Tibial nerve (tissue), 4 donors: Measurements from ENCODE around the gene NACC1. TPM values are rescaled to one million over a fixed set of nuclear protein-coding genes. Genes with fewer than 3 reads are reported as not detected.

Experiments
- DNase-seq, 2 donors: peaks; one replicate each; pipeline ENCODE4 v3.0.0-alpha.2; 2019; ENCODE audit warnings: low spot score in 2 of 2
- H3K27ac ChIP-seq, 4 donors: fragments of 200-600 bp; sonication (generic) in 3 of 4; one replicate each; pipeline ENCODE4 v1.5.1; 2017 to 2019; ENCODE audit warnings: mild to moderate bottlenecking in 1 of 4
- H3K27me3 ChIP-seq, 2 donors: fragments of 200-600 bp; sonication (generic) in 1 of 2; one replicate each; pipeline versions ENCODE4 v1.5.1 to v1.6.0; 2017 to 2019
- H3K36me3 ChIP-seq, 3 donors: fragments of 200-600 bp; sonication (generic); one replicate each; pipeline ENCODE4 v1.5.1; 2018 to 2019
- H3K4me1 ChIP-seq, 4 donors: fragments of 200-600 bp; sonication (generic) in 3 of 4; one replicate each; pipeline ENCODE4 v1.5.1; 2017 to 2019
- H3K4me3 ChIP-seq, 4 donors: fragments of 200-600 bp; sonication (generic) in 3 of 4; one replicate each; pipeline ENCODE4 v1.5.1; 2017 to 2019; ENCODE audit warnings: mild to moderate bottlenecking in 1 of 4, moderate library complexity in 1 of 4
- H3K9me3 ChIP-seq, 4 donors: fragments of 200-600 bp; sonication (generic) in 3 of 4; one replicate each; pipeline ENCODE4 v1.5.1; 2017 to 2019
- CTCF ChIP-seq, 5 experiments: fragments of 200-600 bp in 3 of 5; fragments of 450-650 bp in 2 of 5; sonication (generic) in 3 of 5; IDR thresholded peaks; one replicate each; pipeline ENCODE4 v1.5.1; 2016 to 2019; ENCODE audit warnings: antibody characterized with exemption in 5 of 5, mild to moderate bottlenecking in 3 of 5, moderate library complexity in 2 of 5
- EP300 ChIP-seq, 2 donors: sonication (generic); formaldehyde crosslinking; IDR thresholded peaks; one replicate each; pipeline ENCODE4 v1.6.1; 2017; ENCODE audit warnings: antibody characterized with exemption in 2 of 2, mild to moderate bottlenecking in 1 of 2
- POLR2A ChIP-seq, 2 donors: fragments of 450-650 bp; IDR thresholded peaks; one replicate each; pipeline ENCODE4 v1.6.1; 2017; ENCODE audit warnings: antibody characterized with exemption in 2 of 2, mild to moderate bottlenecking in 2 of 2, moderate library complexity in 2 of 2
- WGBS, 2 donors: methylation state at CpG; one replicate each; pipeline ENCODE4 v1.1.5; 2018; 5-methylcytosine and 5-hydroxymethylcytosine counted together
- total RNA-seq, 4 donors: library from RNA; depleted of rRNA; stranded (reverse); fragments of >200 nt; gene quantifications; one replicate each; pipeline ENCODE4 v1.1.0, GENCODE V29; 2016

NACC1 gene
- total RNA-seq, 4 donors from 2014 or later, result 15.3 to 37.1 (median 25.8) TPM

- TF ChIP-seq CTCF (IDR thresholded peaks at IDR 0.05) (no peak), POLR2A (IDR thresholded peaks at IDR 0.05) (no peak), EP300 (IDR thresholded peaks at IDR 0.05) (no peak)
- H3K36me3 ChIP-seq, result peaks cover 0 to 21% (median 0%) of the 10 kb centered on the region in 3 donors
- WGBS, 2 donors, result 1 to 3% methylated on average over 25 to 37 of the region's 57 CpGs
- peaks cover 0 to 70% (median 26%) of the 10 kb centered on the region in 4 donors for H3K4me1 ChIP-seq
- no peak for DNase-seq
- H3K9me3 ChIP-seq, result no peaks in the 10 kb centered on the region
- no peaks in the 10 kb centered on the region for H3K27me3 ChIP-seq
- H3K4me3 ChIP-seq, result peak overlapping the region; percentile 56 to 99 (median 92)
- peak overlapping the region in 3 of 4 donors; percentile 5 to 84 (median 75) for H3K27ac ChIP-seq
Observed at GRCh38 chr19:13118424-13119193, 545 bp downstream of the NACC1 start.

DNA sequence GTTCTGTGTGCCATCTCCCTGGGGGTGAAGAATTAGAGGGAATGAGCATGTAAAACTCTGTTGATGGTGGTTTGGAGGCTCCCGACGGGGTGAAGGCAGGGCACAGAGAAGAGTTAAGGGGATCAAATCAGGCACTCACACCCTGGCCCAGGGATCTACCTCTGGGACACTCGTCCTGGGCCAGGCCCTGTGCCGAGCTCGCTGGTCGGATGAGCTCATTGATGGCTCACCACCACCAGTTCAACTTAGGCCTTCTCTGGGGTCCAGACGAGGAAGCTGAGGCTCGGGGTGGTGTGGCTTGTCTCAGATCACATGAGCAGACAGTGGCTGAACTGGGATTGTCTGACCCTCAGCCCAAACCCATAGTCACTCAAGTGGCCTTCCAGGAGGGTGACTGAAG, 1.6 kb downstream of the NACC1 start:
- H3K27me3 ChIP-seq, result no peaks in the 10 kb centered on the region
- H3K27ac ChIP-seq, result peak overlapping the region in 1 of 4 donors; percentile 84
- 60% methylated on average over 8 of the region's 8 CpGs for WGBS, 2 donors
- H3K9me3 ChIP-seq, result no peaks in the 10 kb centered on the region
- TF ChIP-seq EP300 (IDR thresholded peaks at IDR 0.05) (no peak), POLR2A (IDR thresholded peaks at IDR 0.05) (no peak), CTCF (IDR thresholded peaks at IDR 0.05) (no peak)
- H3K4me1 ChIP-seq, result peaks cover 0 to 70% (median 26%) of the 10 kb centered on the region in 4 donors
- DNase-seq, result no peak
- peaks cover 0 to 11% (median 0%) of the 10 kb centered on the region in 3 donors for H3K36me3 ChIP-seq
- peak overlapping the region in 1 of 4 donors; percentile 99 for H3K4me3 ChIP-seq

GRCh38 chr19:13120031-13120430, 2.0 kb downstream of the NACC1 start:
- DNase-seq, result no peak
- Histone ChIP-seq H3K4me1 (peaks cover 0 to 67% (median 26%) of the 10 kb centered on the region in 4 donors), H3K27ac (peak overlapping the region in 1 of 4 donors; percentile 35), H3K36me3 (peaks cover 0 to 7% (median 0%) of the 10 kb centered on the region in 3 donors), H3K27me3 (no peaks in the 10 kb centered on the region), H3K4me3 (no peak overlapping the region), H3K9me3 (no peaks in the 10 kb centered on the region)
- WGBS, 2 donors, result 72 to 75% methylated on average over 8 to 9 of the region's 9 CpGs
- TF ChIP-seq EP300 (IDR thresholded peaks at IDR 0.05), result no peak
- no peak for TF ChIP-seq POLR2A (IDR thresholded peaks at IDR 0.05)
- TF ChIP-seq CTCF (IDR thresholded peaks at IDR 0.05), result no peak

- Histone ChIP-seq H3K4me1 (peaks cover 0 to 59% (median 23%) of the 10 kb centered on the region in 4 donors), H3K27ac (peak overlapping the region in 1 of 4 donors; percentile 30)
- WGBS, 2 donors, result 57 to 64% methylated on average over 10 of the region's 10 CpGs
Observed at GRCh38 chr19:13120817-13121216, 2.8 kb downstream of the NACC1 start.

More at GRCh38 chr19:13120817-13121216, 2.8 kb downstream of the NACC1 start:
- H3K36me3 ChIP-seq, result peaks cover 0 to 5% (median 0%) of the 10 kb centered on the region in 3 donors
- H3K9me3 ChIP-seq, result no peaks in the 10 kb centered on the region
- H3K27me3 ChIP-seq, result no peaks in the 10 kb centered on the region
- no peak for DNase-seq
- no peak for TF ChIP-seq POLR2A (IDR thresholded peaks at IDR 0.05)
- no peak for TF ChIP-seq CTCF (IDR thresholded peaks at IDR 0.05)
- TF ChIP-seq EP300 (IDR thresholded peaks at IDR 0.05), result no peak
- no peak overlapping the region for H3K4me3 ChIP-seq
